Stimulated activated CD4-positive, alpha-beta T cell treated with anti-CD3 and anti-CD28 coated beads, TNF-alpha, amount 100 ng/mL, for 24 hours (primary cell): ENCODE data around the gene DAPP1.

Experiments
- DNase-seq, 3 experiments: peaks; one replicate each; pipeline ENCODE4 v3.0.0-alpha.2; 2020; ENCODE audit warnings: low read depth in 3 of 3

The DAPP1 gene

GRCh38 chr4:99894998-99895397, 78.4 kb downstream of the DAPP1 start:
- no peak for DNase-seq

- DNase-seq: no peak
Measured at GRCh38 chr4:99915449-99915848, 98.8 kb downstream of the DAPP1 start.

- no peak for DNase-seq
Measured at GRCh38 chr4:99917575-99917974, 100.9 kb downstream of the DAPP1 start.

GRCh38 chr4:99918656-99919055, 102.0 kb downstream of the DAPP1 start:
- DNase-seq: no peak
